Measurements from ENCODE around the gene MT2A.

The MT2A gene

GRCh38 chr16:56600398-56600999, 7.9 kb upstream of the MT2A start:
- peak; percentile 88 for DNase-seq (ENCODE audit: low spot score)

DNA sequence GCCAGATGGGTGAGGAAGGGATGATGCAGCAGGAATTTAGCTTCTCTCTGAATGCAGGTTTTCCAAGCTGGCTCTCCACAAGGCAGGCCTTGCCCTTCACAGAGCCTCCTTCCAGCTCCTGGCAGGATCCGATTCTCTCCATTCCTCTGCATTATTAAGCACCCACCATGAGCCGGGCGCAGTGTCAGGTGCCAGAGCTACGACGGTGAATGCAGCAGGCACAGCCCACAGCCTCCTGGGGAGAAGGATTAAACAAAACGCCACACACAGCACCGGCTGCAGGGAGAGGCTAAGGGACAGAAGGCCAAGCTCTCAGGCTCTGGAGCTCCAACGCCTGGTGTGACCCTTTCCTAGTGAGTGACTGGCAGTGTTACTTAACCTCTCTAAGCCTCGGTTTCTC, 7.1 kb upstream of the MT2A start:
- DNase-seq (ENCODE audit: low spot score): no peak

DNA sequence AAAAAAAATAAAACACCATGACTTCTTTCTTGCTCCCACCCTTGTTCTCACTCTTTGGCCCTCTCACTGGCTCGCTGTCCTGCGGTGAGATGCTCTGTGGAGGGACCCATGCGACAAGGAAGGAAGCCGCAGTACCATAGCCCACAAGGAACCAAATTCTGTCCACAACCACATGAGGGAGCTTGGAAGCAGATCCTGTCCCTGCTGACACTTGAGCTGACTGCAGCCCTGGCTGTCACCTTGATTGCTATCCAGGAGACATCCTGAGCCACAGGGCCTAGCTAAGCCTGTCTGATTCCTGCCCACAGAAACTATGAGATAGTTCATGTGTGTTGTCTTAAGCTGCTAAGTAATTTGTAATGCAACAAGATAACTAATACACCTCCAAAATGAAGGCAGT, 4.8 kb upstream of the MT2A start:
- peak; percentile 66 for DNase-seq (ENCODE audit: low spot score)

DNA sequence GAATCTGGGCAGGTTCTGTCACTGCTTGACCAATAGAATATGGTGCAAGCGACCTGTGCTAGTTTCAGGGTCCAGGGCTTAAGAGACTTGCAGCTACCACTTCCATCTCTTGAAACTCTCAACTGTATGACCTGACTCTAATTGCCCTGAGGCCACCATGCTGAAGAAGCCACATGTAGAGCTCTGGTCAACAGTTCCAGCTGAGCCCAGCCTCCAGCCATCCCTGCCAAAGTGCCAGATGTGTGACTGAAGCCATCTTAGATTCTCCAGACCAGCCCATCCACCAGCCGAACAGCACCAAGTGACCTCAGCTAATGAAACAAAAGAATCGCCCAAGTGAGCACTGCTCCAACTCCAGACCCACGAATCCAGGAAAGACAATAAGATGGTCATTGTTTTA, 3.4 kb upstream of the MT2A start:
- no peak for DNase-seq (ENCODE audit: low spot score)

- DNase-seq (ENCODE audit: low spot score): no peak
Observed at GRCh38 chr16:56605475-56605874, 2.9 kb upstream of the MT2A start.

GRCh38 chr16:56606071-56606475, 2.3 kb upstream of the MT2A start:
- peak; percentile 91 for DNase-seq (ENCODE audit: low spot score)

- peak; percentile 96 for DNase-seq (ENCODE audit: low spot score)
Observed at GRCh38 chr16:56606476-56607108, 1.8 kb upstream of the MT2A start.

- DNase-seq (ENCODE audit: low spot score): peak; percentile 100
Observed at GRCh38 chr16:56607109-56607618, 1.2 kb upstream of the MT2A start.

DNA sequence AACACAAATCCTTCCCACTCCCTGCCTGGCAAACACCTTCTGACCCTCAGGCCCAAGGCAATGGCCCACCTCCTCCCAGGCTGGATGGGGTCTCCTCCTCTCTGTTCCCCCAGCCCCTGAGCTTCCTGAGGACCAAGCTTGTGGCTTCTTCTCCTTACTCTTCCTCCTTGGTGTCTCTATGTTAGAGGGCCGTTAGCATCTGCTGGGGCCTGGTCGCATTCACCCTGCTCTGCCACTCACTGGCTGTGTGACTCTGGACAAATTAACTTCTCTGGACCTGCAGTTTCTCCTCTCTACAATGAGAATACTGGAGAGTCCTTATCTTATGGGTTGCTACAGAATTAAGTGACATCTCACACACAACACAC, 725 bp upstream of the MT2A start:
- DNase-seq (ENCODE audit: low spot score): no peak

- DNase-seq (ENCODE audit: low spot score): peak; percentile 46
Observed at GRCh38 chr16:56608876-56609462, 585 bp downstream of the MT2A start.

DNA sequence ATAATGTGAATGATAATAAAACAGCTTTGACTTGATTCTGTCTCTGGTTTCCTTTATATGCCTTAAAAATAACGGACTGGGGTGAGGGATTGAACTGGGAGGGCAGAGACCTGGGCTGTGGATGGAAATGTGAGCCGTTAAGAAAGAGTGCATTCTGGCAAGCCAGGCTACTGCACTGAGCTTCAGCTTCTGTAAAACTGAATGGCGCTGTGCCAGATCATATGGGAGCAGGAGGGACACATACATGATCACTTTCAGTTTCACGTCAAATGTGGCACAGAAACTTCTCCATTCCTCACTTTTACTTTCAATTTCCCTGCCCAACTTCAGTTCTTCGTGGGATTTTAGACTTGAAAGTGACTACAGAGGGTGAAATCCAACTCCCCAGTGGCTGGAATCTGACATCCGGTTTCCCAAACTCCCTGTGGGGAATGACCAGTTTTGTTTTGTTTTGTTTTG, 1.1 kb downstream of the MT2A start:
- DNase-seq (ENCODE audit: low spot score): peak; percentile 89

GRCh38 chr16:56610017-56610608, 1.7 kb downstream of the MT2A start:
- DNase-seq (ENCODE audit: low spot score): peak; percentile 97

GRCh38 chr16:56610609-56611111, 2.3 kb downstream of the MT2A start:
- DNase-seq (ENCODE audit: low spot score): no peak

GRCh38 chr16:56611281-56611833, 3.0 kb downstream of the MT2A start:
- peak; percentile 95 for DNase-seq (ENCODE audit: low spot score)

GRCh38 chr16:56613706-56614105, 5.3 kb downstream of the MT2A start:
- peak; percentile 88 for DNase-seq (ENCODE audit: low spot score)

DNA sequence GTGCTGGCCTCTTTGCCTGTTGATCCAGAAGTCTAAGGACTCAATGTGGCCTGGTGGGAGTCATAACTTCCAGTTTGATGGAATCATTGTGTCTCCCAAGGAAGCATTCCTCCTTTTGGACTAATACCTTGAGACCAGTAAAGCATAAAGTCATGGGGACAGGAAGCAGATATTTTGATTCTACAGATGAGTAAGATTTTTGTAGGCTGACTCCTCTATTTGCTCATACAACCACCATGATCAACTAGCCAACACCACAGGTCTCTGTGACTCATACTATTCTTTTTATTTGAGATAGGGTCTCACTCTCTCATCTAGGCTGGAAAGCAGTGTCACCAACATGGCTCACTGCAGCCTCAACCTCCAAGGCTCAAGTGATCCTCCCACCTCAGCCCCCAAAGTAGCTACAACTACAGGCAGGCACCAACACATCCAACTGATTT, 6.2 kb downstream of the MT2A start:
- peak; percentile 98 for DNase-seq (ENCODE audit: low spot score)

DNA sequence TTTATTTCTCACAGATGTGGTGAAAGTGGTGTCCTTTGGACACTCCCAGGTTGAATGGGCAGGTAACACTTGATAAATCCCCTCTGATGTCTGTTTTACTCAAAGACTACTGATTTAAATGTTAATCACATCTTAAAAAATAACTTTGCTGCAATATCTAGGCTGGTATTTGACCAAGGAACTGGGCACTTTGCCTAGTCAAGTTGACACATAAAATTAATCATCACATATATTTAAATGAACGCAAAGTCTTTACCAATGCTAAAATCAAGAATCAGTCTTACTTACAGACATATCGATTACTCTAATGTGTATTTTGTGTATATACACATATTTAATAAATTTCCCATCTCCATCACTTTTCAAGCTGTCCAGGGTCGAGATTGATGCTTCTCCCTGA, 7.0 kb downstream of the MT2A start:
- DNase-seq (ENCODE audit: low spot score): peak; percentile 82

DNA sequence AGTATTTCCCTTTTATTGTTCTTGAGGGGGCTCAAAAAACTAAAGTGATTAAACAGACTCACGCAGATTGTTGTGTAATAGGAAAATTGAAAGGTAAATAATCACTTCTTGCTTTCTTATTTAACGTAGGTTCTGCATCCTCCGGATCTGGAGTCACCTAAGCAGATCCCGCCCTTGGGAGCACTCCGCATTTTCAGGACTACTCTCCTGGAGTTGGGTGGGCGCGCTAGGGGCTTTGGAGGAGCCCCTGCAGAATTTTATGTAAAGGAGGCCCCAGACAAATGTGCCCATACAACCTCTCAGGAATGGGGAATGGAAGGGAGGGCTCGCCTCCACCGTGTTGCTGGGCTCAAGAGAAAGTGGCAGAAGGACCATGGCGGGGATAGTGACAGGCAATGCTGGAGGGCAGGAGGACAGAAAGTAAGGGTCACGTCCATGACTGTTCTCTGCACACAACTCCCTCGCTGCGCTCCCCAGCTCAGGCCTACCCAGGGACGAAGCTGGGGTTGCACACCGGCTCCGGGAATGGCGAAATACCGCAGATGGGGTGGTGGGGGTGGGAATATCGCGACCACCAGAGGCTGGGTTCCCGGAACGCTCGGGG, 8.3 kb downstream of the MT2A start:
- peak; percentile 25 for DNase-seq (ENCODE audit: low spot score)

GRCh38 chr16:56617212-56618085, 9.1 kb downstream of the MT2A start:
- DNase-seq (ENCODE audit: low spot score): peak; percentile 84

DNA sequence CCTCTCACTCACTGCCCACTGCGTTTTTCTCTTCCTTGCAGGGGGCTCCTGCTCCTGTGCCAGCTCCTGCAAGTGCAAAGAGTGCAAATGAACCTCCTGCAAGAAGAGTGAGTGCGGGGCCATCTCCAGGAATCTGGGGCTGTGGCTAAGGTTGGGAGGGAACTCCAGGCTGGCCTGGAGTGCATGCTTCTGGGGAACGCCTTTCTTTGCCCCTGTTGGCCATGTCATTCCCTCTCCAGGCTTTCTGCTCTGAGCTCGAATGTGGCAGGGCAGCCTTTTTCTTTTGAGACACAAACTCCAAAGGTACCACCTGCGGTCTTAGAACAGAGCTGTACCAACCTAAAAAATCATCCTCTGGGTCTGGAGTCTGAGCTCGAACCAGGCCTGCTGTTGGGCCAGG, 9.8 kb downstream of the MT2A start:
- DNase-seq (ENCODE audit: low spot score): peak; percentile 11

DNA sequence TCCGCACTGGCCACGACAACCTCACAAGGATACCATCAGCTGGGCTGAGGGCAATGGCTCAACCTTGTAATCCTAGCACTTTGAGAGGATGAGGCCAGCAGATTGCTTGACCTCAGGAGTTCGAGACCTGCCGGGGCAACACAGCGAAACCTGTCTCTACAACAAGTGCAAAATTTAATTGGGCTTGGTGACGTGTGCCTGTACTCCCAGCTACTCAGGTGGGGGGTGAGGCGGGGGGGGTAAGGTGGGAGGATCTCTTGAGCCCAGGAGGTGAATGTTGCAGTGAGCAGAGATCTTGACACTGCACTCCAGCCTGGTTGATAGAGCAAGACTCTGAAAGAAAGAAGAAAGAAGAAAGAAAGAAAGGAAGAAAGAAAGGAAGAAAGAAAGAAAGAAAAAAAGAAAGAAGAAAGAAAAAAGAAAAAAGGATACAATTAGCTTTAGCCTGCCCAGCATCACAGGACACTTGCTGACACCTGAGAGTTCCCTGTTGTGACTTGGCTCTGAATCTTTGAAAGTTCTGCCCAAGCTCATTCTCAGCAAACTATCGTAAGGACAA, 12.0 kb downstream of the MT2A start:
- peak; percentile 48 for DNase-seq (ENCODE audit: low spot score)
